ENCODE measurements around the gene C5orf58.
"Not testable (repeated sequence)": the region's sequence is repeated elsewhere in the genome, so short reads cannot be mapped to it uniquely, and the experiment has no call there.

Gene C5orf58

DNA sequence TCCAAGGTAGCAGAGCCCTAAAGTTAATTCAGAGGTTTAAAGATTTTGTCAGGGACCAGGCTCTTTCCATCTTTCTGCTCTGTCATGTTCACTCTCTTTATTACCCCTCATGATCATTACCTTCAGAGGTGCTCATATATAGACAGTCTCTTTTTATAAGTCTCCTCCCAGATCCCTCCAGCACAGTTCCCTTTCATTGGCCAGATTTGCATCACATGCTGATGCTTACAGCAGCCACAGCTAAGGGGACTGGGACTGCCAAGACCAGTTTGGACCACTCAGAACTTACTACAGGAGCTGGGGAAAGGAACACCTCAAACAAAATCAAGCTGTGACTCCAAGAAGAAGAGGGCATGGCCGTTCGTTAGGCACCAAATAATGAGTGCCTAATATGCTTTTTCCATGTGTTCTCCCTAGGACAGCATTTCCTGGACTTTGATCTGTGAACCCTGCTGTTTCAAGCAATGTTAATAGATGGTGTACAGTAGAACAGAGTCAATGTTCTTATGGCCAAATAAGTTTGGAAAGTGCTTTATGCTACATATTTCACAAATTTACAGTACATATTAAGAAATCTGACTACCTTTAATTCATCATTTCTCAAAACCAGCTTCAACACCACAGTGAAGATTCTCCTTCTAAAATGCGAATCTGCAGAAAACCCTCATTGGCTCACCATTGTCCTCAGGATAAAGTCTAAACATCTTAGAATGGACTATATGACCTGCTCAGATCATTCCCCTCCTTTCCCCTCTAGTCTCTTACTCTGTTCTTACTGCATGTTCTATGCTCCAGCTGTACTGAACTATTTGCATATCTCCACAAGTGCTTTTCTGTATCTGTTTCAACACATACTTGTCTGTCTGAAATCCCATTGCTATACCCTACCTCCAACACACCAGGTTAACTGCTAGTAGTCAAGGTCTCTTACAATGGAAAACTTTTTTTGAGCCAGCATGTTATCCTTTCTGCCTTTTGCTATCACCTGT is 3.4 kb downstream of the C5orf58 start:
- no peaks in the 10 kb centered on the region for H3K79me2 ChIP-seq (ENCODE audit: insufficient read depth, low read length)
- no peak overlapping the region for H3K27ac ChIP-seq (ENCODE audit: low read depth, low read length, poor library complexity, severe bottlenecking)
- H3K9ac ChIP-seq (ENCODE audit: low read length) = no peak overlapping the region
- H2AFZ ChIP-seq (ENCODE audit: low read length) = no peak overlapping the region
- TF ChIP-seq EZH2 (IDR thresholded peaks at IDR 0.05; ENCODE audit: borderline replicate concordance, low read length) = no peak
- TF ChIP-seq, protein P1, sequence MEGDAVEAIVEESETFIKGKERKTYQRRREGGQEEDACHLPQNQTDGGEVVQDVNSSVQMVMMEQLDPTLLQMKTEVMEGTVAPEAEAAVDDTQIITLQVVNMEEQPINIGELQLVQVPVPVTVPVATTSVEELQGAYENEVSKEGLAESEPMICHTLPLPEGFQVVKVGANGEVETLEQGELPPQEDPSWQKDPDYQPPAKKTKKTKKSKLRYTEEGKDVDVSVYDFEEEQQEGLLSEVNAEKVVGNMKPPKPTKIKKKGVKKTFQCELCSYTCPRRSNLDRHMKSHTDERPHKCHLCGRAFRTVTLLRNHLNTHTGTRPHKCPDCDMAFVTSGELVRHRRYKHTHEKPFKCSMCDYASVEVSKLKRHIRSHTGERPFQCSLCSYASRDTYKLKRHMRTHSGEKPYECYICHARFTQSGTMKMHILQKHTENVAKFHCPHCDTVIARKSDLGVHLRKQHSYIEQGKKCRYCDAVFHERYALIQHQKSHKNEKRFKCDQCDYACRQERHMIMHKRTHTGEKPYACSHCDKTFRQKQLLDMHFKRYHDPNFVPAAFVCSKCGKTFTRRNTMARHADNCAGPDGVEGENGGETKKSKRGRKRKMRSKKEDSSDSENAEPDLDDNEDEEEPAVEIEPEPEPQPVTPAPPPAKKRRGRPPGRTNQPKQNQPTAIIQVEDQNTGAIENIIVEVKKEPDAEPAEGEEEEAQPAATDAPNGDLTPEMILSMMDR (IDR thresholded peaks at IDR 0.05; ENCODE audit: low read length) = no peak
- H3F3A ChIP-seq (ENCODE audit: insufficient read depth, low read length) = no peaks in the 10 kb centered on the region
- no peaks in the 10 kb centered on the region for H3K4me1 ChIP-seq (ENCODE audit: insufficient read depth, low read length, severe bottlenecking)
- no peaks in the 10 kb centered on the region for H3K36me3 ChIP-seq (ENCODE audit: insufficient read depth, low read length)
- no peaks in the 10 kb centered on the region for H3K9me2 ChIP-seq (ENCODE audit: low read depth, low read length)
- H3K9me3 ChIP-seq (ENCODE audit: low read length) = no peaks in the 10 kb centered on the region
- H3K4me2 ChIP-seq (ENCODE audit: low read length) = no peak overlapping the region
- no peaks in the 10 kb centered on the region for H3K27me3 ChIP-seq (ENCODE audit: insufficient read depth, low read length)
- no peak overlapping the region for H3K4me3 ChIP-seq (ENCODE audit: low read depth, low read length, poor library complexity, severe bottlenecking)
- H4K20me1 ChIP-seq (ENCODE audit: insufficient read depth, low read length) = no peaks in the 10 kb centered on the region

DNA sequence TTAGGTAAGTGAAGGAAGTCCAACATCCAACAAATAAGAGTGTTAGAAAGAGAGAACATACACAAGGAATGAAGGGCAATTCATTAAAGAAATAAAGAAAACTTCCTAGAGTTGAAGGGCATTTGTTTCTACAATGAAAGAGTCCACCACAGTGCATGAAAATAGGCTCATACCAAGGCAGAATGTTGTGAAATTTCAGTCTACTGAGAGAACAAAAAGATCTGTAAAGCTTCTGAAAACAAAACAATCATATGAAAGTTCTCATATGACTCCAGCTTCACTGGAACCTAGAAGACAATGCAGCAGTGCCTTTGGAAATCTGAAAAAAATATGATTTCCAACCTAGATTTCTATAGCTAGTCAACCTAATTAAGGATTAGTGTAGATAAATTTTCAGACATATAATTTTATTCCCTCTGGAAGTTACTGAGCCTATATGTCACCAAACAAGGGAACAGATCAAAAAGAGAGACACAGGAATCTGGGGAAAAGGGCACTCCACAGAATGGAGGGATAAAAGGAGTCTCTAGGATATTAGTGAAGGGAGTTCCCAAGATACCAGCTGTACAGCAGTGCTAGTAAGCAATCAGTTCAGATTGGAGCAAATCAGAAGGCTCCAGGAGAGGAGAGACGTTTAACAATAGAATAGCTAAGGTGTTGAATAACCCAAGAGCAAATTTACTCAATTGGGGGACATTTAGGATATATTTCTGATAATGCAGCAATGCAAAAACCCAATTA is 5.8 kb downstream of the C5orf58 start:
- Histone ChIP-seq H3K27ac (ENCODE audit: low read depth, low read length, poor library complexity, severe bottlenecking) (no peak overlapping the region), H3K4me3 (ENCODE audit: low read depth, low read length, poor library complexity, severe bottlenecking) (no peak overlapping the region), H3K36me3 (ENCODE audit: insufficient read depth, low read length) (no peaks in the 10 kb centered on the region), H2AFZ (ENCODE audit: low read length) (no peak overlapping the region), H3K4me1 (ENCODE audit: insufficient read depth, low read length, severe bottlenecking) (no peaks in the 10 kb centered on the region), H3F3A (ENCODE audit: insufficient read depth, low read length) (no peaks in the 10 kb centered on the region), H3K79me2 (ENCODE audit: insufficient read depth, low read length) (no peaks in the 10 kb centered on the region), H3K27me3 (ENCODE audit: insufficient read depth, low read length) (no peaks in the 10 kb centered on the region), H3K9me3 (ENCODE audit: low read length) (no peaks in the 10 kb centered on the region), H3K9ac (ENCODE audit: low read length) (no peak overlapping the region), H3K4me2 (ENCODE audit: low read length) (no peak overlapping the region), H4K20me1 (ENCODE audit: insufficient read depth, low read length) (no peaks in the 10 kb centered on the region), H3K9me2 (ENCODE audit: low read depth, low read length) (no peaks in the 10 kb centered on the region)
- TF ChIP-seq, protein P1 (IDR thresholded peaks at IDR 0.05; ENCODE audit: low read length) = no peak
- no peak for TF ChIP-seq EZH2 (IDR thresholded peaks at IDR 0.05; ENCODE audit: borderline replicate concordance, low read length)

DNA sequence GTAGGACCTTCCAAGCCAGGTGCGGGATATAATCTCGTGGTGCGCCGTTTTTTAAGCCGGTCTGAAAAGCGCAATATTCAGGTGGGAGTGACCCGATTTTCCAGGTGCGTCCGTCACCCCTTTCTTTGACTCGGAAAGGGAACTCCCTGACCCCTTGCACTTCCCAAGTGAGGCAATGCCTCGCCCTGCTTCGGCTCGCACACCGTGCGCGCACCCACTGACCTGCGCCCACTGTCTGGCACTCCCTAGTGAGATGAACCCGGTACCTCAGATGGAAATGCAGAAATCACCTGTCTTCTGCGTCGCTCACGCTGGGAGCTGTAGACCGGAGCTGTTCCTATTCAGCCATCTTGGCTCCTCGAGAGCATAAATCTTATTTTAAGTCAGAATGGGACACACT is 12.7 kb downstream of the C5orf58 start:
- not testable (repeated sequence) for H2AFZ ChIP-seq (ENCODE audit: low read length); H3K27me3 ChIP-seq (ENCODE audit: insufficient read depth, low read length); H3K79me2 ChIP-seq (ENCODE audit: insufficient read depth, low read length); H3F3A ChIP-seq (ENCODE audit: insufficient read depth, low read length); H3K9me3 ChIP-seq (ENCODE audit: low read length); H3K4me3 ChIP-seq (ENCODE audit: low read depth, low read length, poor library complexity, severe bottlenecking); H3K4me1 ChIP-seq (ENCODE audit: insufficient read depth, low read length, severe bottlenecking); H3K9ac ChIP-seq (ENCODE audit: low read length); H4K20me1 ChIP-seq (ENCODE audit: insufficient read depth, low read length); H3K9me2 ChIP-seq (ENCODE audit: low read depth, low read length); H3K4me2 ChIP-seq (ENCODE audit: low read length); H3K36me3 ChIP-seq (ENCODE audit: insufficient read depth, low read length); H3K27ac ChIP-seq (ENCODE audit: low read depth, low read length, poor library complexity, severe bottlenecking)

Measured in OCI-LY1 (cell line).